SK-N-MC (cell line): ENCODE data around the gene ILF3.

ENCODE experiments used
- EZH2 ChIP-seq: fragments of 200-600 bp; sonication (generic); IDR thresholded peaks from one replicate; pipeline ENCODE4 v1.6.1; 2017; ENCODE audit warnings: antibody characterized with exemption
- FOXP2 ChIP-seq: optimal IDR thresholded peaks from 2 replicates; pipeline ENCODE3; 2011; ENCODE audit warnings: mild to moderate bottlenecking, moderate library complexity; ENCODE audit not compliant: insufficient read depth; ENCODE audit errors: extremely low read length, control extremely low read depth
- POLR2AphosphoS5 ChIP-seq: IDR thresholded peaks from 2 replicates; pipeline ENCODE4 v1.6.1; 2012; ENCODE audit warnings: mild to moderate bottlenecking, low read depth, low read length, borderline replicate concordance

DNA sequence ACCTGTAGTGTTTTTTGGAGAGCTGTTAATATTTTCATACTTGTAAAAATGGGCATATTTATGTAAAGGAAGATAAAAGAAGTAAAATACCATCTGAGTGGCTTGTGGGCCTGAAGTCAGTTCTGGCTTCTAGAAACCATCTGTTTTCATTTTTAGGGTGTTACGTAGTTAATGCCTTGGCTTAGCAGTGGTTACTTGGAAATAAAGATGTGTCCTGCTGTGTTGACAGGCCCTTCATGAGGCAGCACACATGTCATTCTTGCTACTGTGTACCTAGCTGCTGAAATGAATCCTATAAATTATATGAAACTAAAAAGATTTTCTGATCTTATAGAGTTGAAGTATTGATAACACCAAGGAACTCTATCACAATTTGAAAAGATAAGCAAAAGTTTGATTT, 16.0 kb downstream of the ILF3 start:
- TF ChIP-seq EZH2 (no peak), POLR2AphosphoS5 (no peak), FOXP2 (no peak)
